ENCODE measurements around the gene GPX2.

DNA sequence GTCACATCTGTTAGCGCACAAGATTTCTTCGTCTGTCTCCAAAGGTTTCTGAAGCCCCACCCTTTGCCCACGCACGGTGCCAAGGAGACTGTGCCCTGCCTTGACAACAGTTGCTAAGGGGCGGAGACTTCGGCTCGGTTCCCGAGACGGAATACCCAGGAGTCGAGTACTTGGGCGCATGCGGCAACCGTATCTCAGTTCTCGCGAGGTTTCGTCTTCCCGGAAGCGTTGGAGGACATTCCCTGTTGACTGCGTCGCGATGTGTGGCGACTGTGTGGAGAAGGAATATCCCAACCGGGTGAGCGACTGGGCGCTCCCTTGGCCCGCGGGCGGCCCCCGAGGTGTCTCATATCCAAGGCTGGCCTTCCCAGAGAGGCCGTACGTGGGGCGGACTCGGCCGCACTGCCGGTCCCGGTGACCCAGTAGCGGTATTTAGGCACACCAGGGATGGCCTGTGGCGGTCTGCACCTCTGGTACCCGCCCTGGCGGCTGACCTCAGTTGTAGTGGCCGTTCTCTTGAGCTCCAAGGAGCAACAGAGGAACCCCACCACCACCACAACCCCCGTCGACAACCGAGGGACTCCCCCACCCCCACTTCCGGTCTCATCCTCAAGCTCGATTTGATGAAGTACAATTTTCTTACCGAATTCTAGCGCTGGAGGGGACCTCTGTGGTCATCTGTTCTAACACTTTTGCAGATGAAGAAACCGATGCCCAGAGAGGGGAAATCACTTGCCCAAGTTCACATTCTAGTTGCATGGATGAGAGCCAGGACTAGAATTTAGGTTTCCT lies 28.1 kb downstream of the GPX2 start, which contains the start of gene CHURC1:
- TF ChIP-seq, protein P1, sequence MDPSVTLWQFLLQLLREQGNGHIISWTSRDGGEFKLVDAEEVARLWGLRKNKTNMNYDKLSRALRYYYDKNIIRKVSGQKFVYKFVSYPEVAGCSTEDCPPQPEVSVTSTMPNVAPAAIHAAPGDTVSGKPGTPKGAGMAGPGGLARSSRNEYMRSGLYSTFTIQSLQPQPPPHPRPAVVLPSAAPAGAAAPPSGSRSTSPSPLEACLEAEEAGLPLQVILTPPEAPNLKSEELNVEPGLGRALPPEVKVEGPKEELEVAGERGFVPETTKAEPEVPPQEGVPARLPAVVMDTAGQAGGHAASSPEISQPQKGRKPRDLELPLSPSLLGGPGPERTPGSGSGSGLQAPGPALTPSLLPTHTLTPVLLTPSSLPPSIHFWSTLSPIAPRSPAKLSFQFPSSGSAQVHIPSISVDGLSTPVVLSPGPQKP (IDR thresholded peaks at IDR 0.05; ENCODE audit: borderline replicate concordance, low read depth, low read length): no peak
- TF ChIP-seq RFX5 (IDR thresholded peaks at IDR 0.05; ENCODE audit: low read depth, low read length) (no peak), RAD21 (IDR thresholded peaks at IDR 0.05; ENCODE audit: low read length) (no peak), MAZ (IDR thresholded peaks at IDR 0.05; ENCODE audit: borderline replicate concordance, low read depth, low read length) (no peak; the same call in 1 of the 2 replicates), MXI1 (IDR thresholded peaks at IDR 0.05; ENCODE audit: borderline replicate concordance, low read depth, low read length) (peak; percentile 72), CEBPB (IDR thresholded peaks at IDR 0.05; ENCODE audit: low read depth, low read length) (0 out of 2 replicates have a peak, but pooled peaks have one; percentile 11), POLR2A (IDR thresholded peaks at IDR 0.05; ENCODE audit: low read depth, low read length) (peak; percentile 96), NFE2L2 (IDR thresholded peaks at IDR 0.05; ENCODE audit: low read depth, low read length) (no peak), MAFK (IDR thresholded peaks at IDR 0.05; ENCODE audit: low read depth, low read length) (no peak), CHD1 (IDR thresholded peaks at IDR 0.05; ENCODE audit: low read depth, low read length) (no peak), BHLHE40 (IDR thresholded peaks at IDR 0.05; ENCODE audit: low read depth, low read length) (no peak)
- TF ChIP-seq, protein P2, sequence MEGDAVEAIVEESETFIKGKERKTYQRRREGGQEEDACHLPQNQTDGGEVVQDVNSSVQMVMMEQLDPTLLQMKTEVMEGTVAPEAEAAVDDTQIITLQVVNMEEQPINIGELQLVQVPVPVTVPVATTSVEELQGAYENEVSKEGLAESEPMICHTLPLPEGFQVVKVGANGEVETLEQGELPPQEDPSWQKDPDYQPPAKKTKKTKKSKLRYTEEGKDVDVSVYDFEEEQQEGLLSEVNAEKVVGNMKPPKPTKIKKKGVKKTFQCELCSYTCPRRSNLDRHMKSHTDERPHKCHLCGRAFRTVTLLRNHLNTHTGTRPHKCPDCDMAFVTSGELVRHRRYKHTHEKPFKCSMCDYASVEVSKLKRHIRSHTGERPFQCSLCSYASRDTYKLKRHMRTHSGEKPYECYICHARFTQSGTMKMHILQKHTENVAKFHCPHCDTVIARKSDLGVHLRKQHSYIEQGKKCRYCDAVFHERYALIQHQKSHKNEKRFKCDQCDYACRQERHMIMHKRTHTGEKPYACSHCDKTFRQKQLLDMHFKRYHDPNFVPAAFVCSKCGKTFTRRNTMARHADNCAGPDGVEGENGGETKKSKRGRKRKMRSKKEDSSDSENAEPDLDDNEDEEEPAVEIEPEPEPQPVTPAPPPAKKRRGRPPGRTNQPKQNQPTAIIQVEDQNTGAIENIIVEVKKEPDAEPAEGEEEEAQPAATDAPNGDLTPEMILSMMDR (conservative IDR thresholded peaks at IDR 0.05; ENCODE audit: low read depth, low read length): no peak
